ENCODE data around the gene ACCSL. TPM values are rescaled to one million over a fixed set of nuclear protein-coding genes. Genes with fewer than 3 reads are reported as not detected.

The ACCSL gene
- total RNA-seq, 4 donors from 2014 or later = not detected

GRCh38 chr11:44003736-44004451 is 43.9 kb upstream of the ACCSL start:
- no peak overlapping the region for H3K27ac ChIP-seq
- no peak for DNase-seq
- H3K27me3 ChIP-seq = no peaks in the 10 kb centered on the region
- H3K9me3 ChIP-seq = no peaks in the 10 kb centered on the region
- WGBS, 2 donors (ENCODE audit: low coverage in 1 of 2) = 84% methylated on average over 4 to 9 of the region's 9 CpGs
- H3K4me3 ChIP-seq = no peak overlapping the region
- no peak for TF ChIP-seq POLR2AphosphoS5 (IDR thresholded peaks at IDR 0.05)
- no peak for TF ChIP-seq CTCF (IDR thresholded peaks at IDR 0.05)
- no peak for TF ChIP-seq POLR2A (IDR thresholded peaks at IDR 0.05)
- no peak for TF ChIP-seq EP300 (IDR thresholded peaks at IDR 0.05; ENCODE audit: low read depth)
- in situ Hi-C loops (cut with MboI; ENCODE audit: low pct_ligation_motif_present in 1 of 4, low pct_unique_long_range_greater_than_20kb in 1 of 4, low sequenced_read_pairs in 3 of 4) = no loop called here
- H3K36me3 ChIP-seq = no peaks in the 10 kb centered on the region
- intact Hi-C loops (cut with DNase I; ENCODE audit: low total_unique reads) = no loop called here
- H3K4me1 ChIP-seq = no peaks in the 10 kb centered on the region

- in situ Hi-C loops (cut with MboI; ENCODE audit: low pct_ligation_motif_present in 1 of 4, low pct_unique_long_range_greater_than_20kb in 1 of 4, low sequenced_read_pairs in 3 of 4) = no loop called here
- Histone ChIP-seq H3K27me3 (no peaks in the 10 kb centered on the region), H3K9me3 (no peaks in the 10 kb centered on the region), H3K4me3 (no peak overlapping the region), H3K36me3 (no peaks in the 10 kb centered on the region), H3K4me1 (no peaks in the 10 kb centered on the region), H3K27ac (no peak overlapping the region)
- TF ChIP-seq POLR2A (IDR thresholded peaks at IDR 0.05) (no peak), CTCF (IDR thresholded peaks at IDR 0.05) (no peak), EP300 (IDR thresholded peaks at IDR 0.05; ENCODE audit: low read depth) (no peak), POLR2AphosphoS5 (IDR thresholded peaks at IDR 0.05) (no peak)
- intact Hi-C loops (cut with DNase I; ENCODE audit: low total_unique reads) = no loop called here
- no peak for DNase-seq
- 85% methylated on average over 10 of the region's 10 CpGs; no CpG with 5 or more reads in 1 of the 2 donors for WGBS, 2 donors (ENCODE audit: low coverage in 1 of 2)
These were observed 43.2 kb upstream of the ACCSL start for GRCh38 chr11:44004452-44005062.

GRCh38 chr11:44005063-44005701 is 42.6 kb upstream of the ACCSL start:
- in situ Hi-C loops (cut with MboI; ENCODE audit: low pct_ligation_motif_present in 1 of 4, low pct_unique_long_range_greater_than_20kb in 1 of 4, low sequenced_read_pairs in 3 of 4) = no loop called here
- 50% methylated on average over 14 of the region's 14 CpGs; no CpG with 5 or more reads in 1 of the 2 donors for WGBS, 2 donors (ENCODE audit: low coverage in 1 of 2)
- no peaks in the 10 kb centered on the region for H3K36me3 ChIP-seq
- H3K27ac ChIP-seq = no peak overlapping the region
- no peaks in the 10 kb centered on the region for H3K4me1 ChIP-seq
- H3K27me3 ChIP-seq = no peaks in the 10 kb centered on the region
- H3K9me3 ChIP-seq = no peaks in the 10 kb centered on the region
- intact Hi-C loops (cut with DNase I; ENCODE audit: low total_unique reads) = no loop called here
- TF ChIP-seq EP300 (IDR thresholded peaks at IDR 0.05; ENCODE audit: low read depth) = no peak
- H3K4me3 ChIP-seq = no peak overlapping the region
- DNase-seq = no peak

DNA sequence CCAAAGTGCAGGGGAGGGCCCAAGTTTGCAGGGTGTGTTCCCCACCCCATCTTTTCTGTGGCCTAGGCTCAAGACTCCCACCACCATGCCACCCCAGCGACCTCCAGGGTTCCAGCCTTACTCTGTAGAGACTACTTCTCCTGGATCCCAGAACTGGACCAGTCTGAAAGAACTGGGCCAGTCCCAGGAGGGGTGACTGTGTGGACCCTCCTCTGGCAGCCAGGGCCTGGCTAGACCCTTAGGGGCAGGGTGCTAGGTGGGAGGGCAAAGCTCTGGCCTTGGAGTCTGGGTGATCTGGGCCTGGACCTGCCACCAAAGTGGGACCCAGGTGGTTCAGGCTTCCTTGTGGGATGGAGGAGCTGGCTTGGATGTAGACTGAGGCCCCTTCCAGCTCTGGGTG is 41.8 kb upstream of the ACCSL start:
- Histone ChIP-seq H3K27me3 (no peaks in the 10 kb centered on the region), H3K36me3 (no peaks in the 10 kb centered on the region), H3K27ac (no peak overlapping the region), H3K9me3 (no peaks in the 10 kb centered on the region), H3K4me1 (peaks cover 0 to 2% (median 0%) of the 10 kb centered on the region in 4 donors), H3K4me3 (no peak overlapping the region)
- DNase-seq = no peak
- in situ Hi-C loops (cut with MboI; ENCODE audit: low pct_ligation_motif_present in 1 of 4, low pct_unique_long_range_greater_than_20kb in 1 of 4, low sequenced_read_pairs in 3 of 4) = no loop called here
- WGBS, 2 donors (ENCODE audit: low coverage in 1 of 2) = 83% methylated on average over 1 of the region's 1 CpG; no CpG with 5 or more reads in 1 of the 2 donors
- intact Hi-C loops (cut with DNase I; ENCODE audit: low total_unique reads) = loop anchor here (2.0 kb wide), 1 partner anchor 65 kb away; no protein-coding TSS in a partner anchor
- TF ChIP-seq POLR2A (IDR thresholded peaks at IDR 0.05) = no peak
- TF ChIP-seq CTCF (IDR thresholded peaks at IDR 0.05) = no peak
- no peak for TF ChIP-seq EP300 (IDR thresholded peaks at IDR 0.05; ENCODE audit: low read depth)
- no peak for TF ChIP-seq POLR2AphosphoS5 (IDR thresholded peaks at IDR 0.05)
